GM12878 (cell line): Measurements from ENCODE around the gene FARS2. TPM values are rescaled to one million over a fixed set of nuclear protein-coding genes. Genes with fewer than 3 reads are reported as not detected.

Source experiments
- ATAC-seq: fragments of 200-7000 bp; cut with Tn5 transposase; 3 replicates; pipeline ENCODE4 v1.9.1; 2020; ENCODE audit warnings: mild to moderate bottlenecking, moderate library complexity
- BruUV-seq: library from RNA; stranded (reverse); fragments of 400-500 nt; replicated peaks from 2 replicates; lab custom pipeline; 2021; lab: Mats Ljungman, UMichigan
- CTCF ChIA-PET: fragments of 300-600 bp; sonication (Branson Sonifier 250); formaldehyde crosslinking; extraction: SDS; loops from one replicate; lab custom pipeline; 2021; ENCODE audit warnings: inconsistent platforms; lab: Yijun Ruan, JAX
- POLR2A ChIA-PET: fragments of 350-600 bp; formaldehyde crosslinking; extraction: SDS; loops from one replicate; lab custom pipeline; 2021; ENCODE audit warnings: inconsistent platforms; lab: Charles Lee
- RAD21 ChIA-PET: fragments of 300-600 bp; sonication (Branson Sonifier 250); formaldehyde crosslinking; loops from one replicate; lab custom pipeline; 2023; ENCODE audit warnings: antibody characterized with exemption; ENCODE audit not compliant: unreplicated experiment; lab: Charles Lee
- SMC1A ChIA-PET: fragments of 300-600 bp; sonication (Branson Sonifier 250); formaldehyde crosslinking; loops from one replicate; lab custom pipeline; 2023; ENCODE audit not compliant: unreplicated experiment, uncharacterized antibody; lab: Charles Lee
- DNase-seq: peaks from one replicate; pipeline ENCODE4 v3.0.0-alpha.2; 2011; ENCODE audit warnings: low read depth, low spot score
- FAIRE-seq: peaks from 3 replicates; lab custom pipeline; 2011; peaks lifted over from hg19 to GRCh38; lab: Jason Lieb, UNC
- H2AFZ ChIP-seq: 2 replicates; pipeline ENCODE4 v1.6.0; 2011; ENCODE audit warnings: low read depth, low read length, control low read depth; ENCODE audit not compliant: control insufficient read depth
- H3K27ac ChIP-seq: 2 replicates; pipeline ENCODE4 v1.5.1; 2011; ENCODE audit warnings: control low read depth; ENCODE audit not compliant: control insufficient read depth, insufficient read depth
- H3K27me3 ChIP-seq, 2 experiments: replicated peaks in 1 of 2; 2 replicates each; pipeline versions ENCODE4 v1.6.0 to v1.6.1; 2011; ENCODE audit warnings: low read length in 1 of 2; ENCODE audit not compliant: control insufficient read depth in 2 of 2, insufficient read depth in 2 of 2
- H3K36me3 ChIP-seq, 2 experiments: 2 replicates each; pipeline ENCODE4 v1.5.1; 2011; ENCODE audit warnings: low read length in 1 of 2; ENCODE audit not compliant: control insufficient read depth in 2 of 2, insufficient read depth in 2 of 2
- H3K4me1 ChIP-seq: 2 replicates; pipeline ENCODE4 v1.6.1; 2011; ENCODE audit warnings: mild to moderate bottlenecking, low read length, moderate library complexity, mixed read lengths; ENCODE audit not compliant: control insufficient read depth, insufficient read depth
- H3K4me2 ChIP-seq: 2 replicates; pipeline ENCODE4 v1.6.0; 2011; ENCODE audit warnings: control low read depth; ENCODE audit not compliant: control insufficient read depth, insufficient read depth
- H3K4me3 ChIP-seq: fragments of 200-600 bp; sonication (generic); 2 replicates; pipeline ENCODE4 v1.5.1; 2016
- H3K79me2 ChIP-seq: 2 replicates; pipeline ENCODE4 v1.6.0; 2011; ENCODE audit warnings: low read length; ENCODE audit not compliant: control insufficient read depth, insufficient read depth
- H3K9ac ChIP-seq: 2 replicates; pipeline ENCODE4 v1.8.0; 2011; ENCODE audit warnings: low read length, control low read depth, mixed read lengths; ENCODE audit not compliant: control insufficient read depth, insufficient read depth
- H3K9me3 ChIP-seq: replicated peaks from 3 replicates; pipeline ENCODE4 v1.5.1; 2011; ENCODE audit warnings: mild to moderate bottlenecking, low read length; ENCODE audit not compliant: control insufficient read depth, insufficient read depth
- H4K20me1 ChIP-seq: 2 replicates; pipeline ENCODE4 v1.6.0; 2011; ENCODE audit not compliant: control insufficient read depth, insufficient read depth
- ZNF274 ChIP-seq: IDR thresholded peaks from one replicate; pipeline ENCODE4 v1.8.0; 2011; ENCODE audit not compliant: insufficient read length, insufficient read depth
- WGBS: methylation state at CpG from one replicate; pipeline ENCODE4 v1.1.6; 2016; ENCODE audit warnings: low lambda C conversion rate; ENCODE audit not compliant: insufficient replicate concordance, insufficient coverage; ENCODE audit errors: missing lambda C conversion rate; 5-methylcytosine and 5-hydroxymethylcytosine counted together
- in situ Hi-C: fragments of 300-500 bp; cut with MboI; formaldehyde crosslinking; loops from 9 replicates; pipeline ENCODE4 v1.14.3; 2018; ENCODE audit warnings: mixed read lengths
- intact Hi-C: fragments of 100-400 bp; cut with micrococcal nuclease; formaldehyde crosslinking; loops from one replicate; pipeline ENCODE4 v1.14.2; 2022; ENCODE audit not compliant: unreplicated experiment
- polyA plus RNA-seq, 11 experiments: library from polyadenylated mRNA; depleted of rRNA in 4 of 11; unstranded in 6 of 11; stranded (reverse) in 5 of 11; fragments of >200 nt; fragmentation: Nextera tagmentation in 4 of 11; fragmentation: Illumina TruSeq in 1 of 11; extraction: Ambion mirVana in 4 of 11; extraction: Trizol in 1 of 11; gene quantifications; 1 replicate in 1 of 11; 2 replicates in 10 of 11; pipeline versions ENCODE4 v1.2.1 to v1.2.3, GENCODE V29; 2011 to 2016; ENCODE audit warnings: inconsistent platforms in 2 of 11, missing spikeins in 2 of 11, low read depth in 1 of 11
- total RNA-seq, 4 experiments: library from RNA; depleted of rRNA in 3 of 4; stranded (reverse); fragments of >200 nt in 3 of 4; fragmentation: Illumina TruSeq in 1 of 4; extraction: Trizol in 1 of 4; gene quantifications; 2 replicates each; pipeline versions ENCODE4 v1.2.1 to v1.2.3, GENCODE V29; 2013 to 2021
- TF ChIP-seq, protein P1 (sequence below), 3 experiments: IDR thresholded peaks in 2 of 3; conservative IDR thresholded peaks in 1 of 3; 2 replicates each; pipeline ENCODE4 v1.5.1; 2011; ENCODE audit warnings: low read depth in 3 of 3, low read length in 3 of 3, mild to moderate bottlenecking in 3 of 3, control low read depth in 2 of 3, moderate library complexity in 2 of 3, inconsistent platforms in 1 of 3, mixed read lengths in 1 of 3; ENCODE audit not compliant: control insufficient read depth in 2 of 3, insufficient read depth in 1 of 3; ENCODE audit errors: extremely low read depth in 1 of 3

The FARS2 gene
- total and polyA plus RNA-seq, 10 of the 15 experiments (the other 5 are each of a cell fraction or from before 2014, with no cell fraction given), result 16.8 to 46.7 (median 25.6) TPM

DNA sequence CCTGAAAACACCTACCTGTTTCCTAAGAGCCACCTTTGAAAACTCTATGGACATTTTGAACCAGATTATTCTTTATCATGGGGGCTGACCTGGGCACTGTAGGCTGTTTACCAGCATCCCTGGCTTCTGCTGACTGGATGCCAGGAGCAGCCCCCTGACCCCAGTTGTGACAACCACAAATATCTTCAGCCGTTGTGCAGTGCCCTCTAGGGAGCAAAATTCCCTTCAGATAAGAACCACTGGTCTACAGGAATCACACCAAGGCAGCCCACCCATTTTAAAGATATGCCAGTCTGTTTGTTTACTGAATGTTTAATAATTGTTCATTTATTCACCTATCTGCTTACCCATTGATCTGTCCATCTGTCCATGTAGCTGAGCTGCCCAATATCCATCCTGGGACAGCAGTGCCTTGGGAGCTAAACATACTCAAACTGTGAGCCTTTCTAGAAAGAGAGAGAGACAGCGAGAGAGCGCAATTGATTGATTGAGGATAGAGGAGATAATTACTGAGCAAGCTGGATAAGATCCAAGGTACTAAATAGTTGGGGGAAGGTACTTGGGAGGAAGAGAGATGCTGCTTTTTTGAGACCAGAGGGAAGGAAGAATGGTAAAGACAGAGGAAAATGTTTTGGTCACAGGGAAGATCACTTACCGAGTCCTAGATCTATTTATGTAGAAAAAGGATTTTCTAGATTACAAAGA, 468.7 kb downstream of the FARS2 start:
- no peak overlapping the region for H2AFZ ChIP-seq
- ChIA-PET POLR2A (no interaction called here), CTCF (interaction anchor here (0.9 to 2.6 kb wide), 3 partner anchors 244 to 259 kb away, joined by 3 to 10 read pairs (median 4); no protein-coding TSS in a partner anchor), RAD21 (no interaction called here), SMC1A (no interaction called here)
- H3K79me2 ChIP-seq, result no peaks in the 10 kb centered on the region
- BruUV-seq, result no TSS peak
- ATAC-seq (no peak), DNase-seq (no peak), FAIRE-seq (no peak)
- no peak overlapping the region for H3K4me2 ChIP-seq
- in situ Hi-C loops, result no loop called here
- no peak overlapping the region for H3K27ac ChIP-seq
- no peak overlapping the region for H3K4me3 ChIP-seq
- 57% methylated on average over 4 of the region's 4 CpGs for WGBS
- H3K36me3 ChIP-seq, result no peaks in the 10 kb centered on the region
- no peaks in the 10 kb centered on the region for H3K9me3 ChIP-seq
- H3K4me1 ChIP-seq, result peaks cover 4% of the 10 kb centered on the region
- TF ChIP-seq, protein P1, sequence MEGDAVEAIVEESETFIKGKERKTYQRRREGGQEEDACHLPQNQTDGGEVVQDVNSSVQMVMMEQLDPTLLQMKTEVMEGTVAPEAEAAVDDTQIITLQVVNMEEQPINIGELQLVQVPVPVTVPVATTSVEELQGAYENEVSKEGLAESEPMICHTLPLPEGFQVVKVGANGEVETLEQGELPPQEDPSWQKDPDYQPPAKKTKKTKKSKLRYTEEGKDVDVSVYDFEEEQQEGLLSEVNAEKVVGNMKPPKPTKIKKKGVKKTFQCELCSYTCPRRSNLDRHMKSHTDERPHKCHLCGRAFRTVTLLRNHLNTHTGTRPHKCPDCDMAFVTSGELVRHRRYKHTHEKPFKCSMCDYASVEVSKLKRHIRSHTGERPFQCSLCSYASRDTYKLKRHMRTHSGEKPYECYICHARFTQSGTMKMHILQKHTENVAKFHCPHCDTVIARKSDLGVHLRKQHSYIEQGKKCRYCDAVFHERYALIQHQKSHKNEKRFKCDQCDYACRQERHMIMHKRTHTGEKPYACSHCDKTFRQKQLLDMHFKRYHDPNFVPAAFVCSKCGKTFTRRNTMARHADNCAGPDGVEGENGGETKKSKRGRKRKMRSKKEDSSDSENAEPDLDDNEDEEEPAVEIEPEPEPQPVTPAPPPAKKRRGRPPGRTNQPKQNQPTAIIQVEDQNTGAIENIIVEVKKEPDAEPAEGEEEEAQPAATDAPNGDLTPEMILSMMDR (IDR thresholded peaks at IDR 0.05 in 2 of 3, conservative IDR thresholded peaks at IDR 0.05 in 1 of 3; ENCODE audit: control insufficient read depth in 2 of 3, extremely low read depth in 1 of 3, insufficient read depth in 1 of 3, low read depth in 3 of 3, low read length in 3 of 3), result 0 out of 6 replicates have a peak, but pooled peaks of 1 of the 3 experiments have one; percentile 0
- no peak for TF ChIP-seq ZNF274
- TF ChIP-seq, all 136 proteins: peak for 1
- Histone ChIP-seq H3K27me3 (no peaks in the 10 kb centered on the region), H4K20me1 (no peaks in the 10 kb centered on the region), H3K9ac (no peak overlapping the region)
- intact Hi-C loops, result no loop called here
